ENCODE measurements around the gene TBC1D7. TPM values are rescaled to one million over a fixed set of nuclear protein-coding genes. Genes with fewer than 3 reads are reported as not detected.

The TBC1D7 gene
- polyA plus RNA-seq, 1 of the 3 experiments (the other 2 are of a cell fraction) = 25.2 TPM

- TF ChIP-seq EZH2phosphoT487 (IDR thresholded peaks at IDR 0.05; ENCODE audit: borderline replicate concordance, low read depth) = no peak
- TF ChIP-seq PBX3 (IDR thresholded peaks at IDR 0.05) = no peak
- TF ChIP-seq EP300 (IDR thresholded peaks at IDR 0.05; ENCODE audit: borderline replicate concordance in 1 of 2, low read depth in 1 of 2, low read length in 1 of 2) = no peak
- TF ChIP-seq GATA2 (CRISPR knock-in tag; IDR thresholded peaks at IDR 0.05) = no peak
- no peak for TF ChIP-seq USF1 (IDR thresholded peaks at IDR 0.05; ENCODE audit: borderline replicate concordance, low read depth)
- no peak for TF ChIP-seq CHD2 (IDR thresholded peaks at IDR 0.05; ENCODE audit: low read length, partially characterized antibody)
- TF ChIP-seq GABPA (IDR thresholded peaks at IDR 0.05; ENCODE audit: low read depth) = no peak
- TF ChIP-seq RXRA (IDR thresholded peaks at IDR 0.05; ENCODE audit: borderline replicate concordance, low read depth) = no peak
- no peak for TF ChIP-seq NFIC (IDR thresholded peaks at IDR 0.05; ENCODE audit: borderline replicate concordance)
- no peak for TF ChIP-seq TCF12 (IDR thresholded peaks at IDR 0.05)
Observed at GRCh38 chr6:13342414-13343019, 14.2 kb upstream of the TBC1D7 start (continued).

GRCh38 chr6:13339863-13340630 is 11.7 kb upstream of the TBC1D7 start:
- no peaks in the 10 kb centered on the region for H4K20me1 ChIP-seq (ENCODE audit: insufficient read depth)
- 80% methylated on average over 8 of the region's 8 CpGs for WGBS (ENCODE audit: low lambda C conversion rate)
- CTCF ChIA-PET = interaction anchor here (1.2 to 3.6 kb wide), 2 partner anchors 10 to 235 kb away, joined by 3 to 18 read pairs; partner anchors contain the start of gene SIRT5
- no peaks in the 10 kb centered on the region for H3K9me3 ChIP-seq
- DNase-seq = no peak
- H3K4me1 ChIP-seq (ENCODE audit: control insufficient read depth in 1 of 2, insufficient read depth in 2 of 2, low read depth in 1 of 2, low read length in 1 of 2) = peaks cover 0 to 2% of the 10 kb centered on the region in 2 experiments; a peak in 2 of 4 replicates
- no peak overlapping the region for H3K9ac ChIP-seq
- POLR2A ChIA-PET = no interaction called here
- no peaks in the 10 kb centered on the region for H3K36me3 ChIP-seq (replicated peaks in 1 of 2; ENCODE audit: control insufficient read depth in 1 of 2, insufficient read depth in 2 of 2, low read length in 1 of 2)
- no peak overlapping the region for H3K4me3 ChIP-seq (ENCODE audit: low read depth in 2 of 2, low read length in 1 of 2)
- H3K27me3 ChIP-seq (ENCODE audit: insufficient read depth) = no peaks in the 10 kb centered on the region
- H2AFZ ChIP-seq (ENCODE audit: low read depth) = no peak overlapping the region
- no peak overlapping the region for H3K27ac ChIP-seq (ENCODE audit: low read depth in 2 of 2, low read length in 1 of 2)
- no peaks in the 10 kb centered on the region for H3K79me2 ChIP-seq (ENCODE audit: insufficient read depth)
- TF ChIP-seq FOXM1 (IDR thresholded peaks at IDR 0.05; ENCODE audit: low read depth) (no peak), MXI1 (IDR thresholded peaks at IDR 0.05; ENCODE audit: low read depth, low read length) (no peak), NFIC (IDR thresholded peaks at IDR 0.05; ENCODE audit: borderline replicate concordance) (no peak), RFX5 (IDR thresholded peaks at IDR 0.05; ENCODE audit: low read length) (no peak), RXRA (IDR thresholded peaks at IDR 0.05; ENCODE audit: borderline replicate concordance, low read depth) (no peak), POLR2AphosphoS5 (IDR thresholded peaks at IDR 0.05; ENCODE audit: low read depth, low read length) (no peak), ELF1 (IDR thresholded peaks at IDR 0.05) (no peak), EZH2phosphoT487 (IDR thresholded peaks at IDR 0.05; ENCODE audit: borderline replicate concordance, low read depth) (no peak)
- no peaks in the 10 kb centered on the region for H3F3A ChIP-seq (replicated peaks; ENCODE audit: insufficient read depth)
- H3K9me2 ChIP-seq = no peaks in the 10 kb centered on the region
- H3K4me2 ChIP-seq = no peak overlapping the region

Data from SK-N-SH (cell line).